Measurements from ENCODE around the gene GRAMD1B.
"Not testable (repeated sequence)": the region's sequence is repeated elsewhere in the genome, so short reads cannot be mapped to it uniquely, and the experiment has no call there.

Gene GRAMD1B

GRCh38 chr11:123448823-123449222 lies 18.8 kb downstream of the GRAMD1B start:
- no peak for DNase-seq

- no peak for DNase-seq
Observed at GRCh38 chr11:123449436-123449835, 19.4 kb downstream of the GRAMD1B start.

GRCh38 chr11:123450623-123451022 lies 20.6 kb downstream of the GRAMD1B start:
- DNase-seq, result peak; percentile 57

GRCh38 chr11:123451183-123451781 lies 21.2 kb downstream of the GRAMD1B start:
- DNase-seq, result no peak

GRCh38 chr11:123452794-123453193 lies 22.7 kb downstream of the GRAMD1B start:
- peak; percentile 16 for DNase-seq

GRCh38 chr11:123454060-123454651 lies 24.1 kb downstream of the GRAMD1B start:
- peak; percentile 21 for DNase-seq

- DNase-seq, result no peak
Observed at GRCh38 chr11:123454796-123455195, 24.7 kb downstream of the GRAMD1B start.

GRCh38 chr11:123456448-123456847 lies 26.4 kb downstream of the GRAMD1B start:
- not testable (repeated sequence) for DNase-seq

- DNase-seq, result no peak
Observed at GRCh38 chr11:123457187-123457770, 27.2 kb downstream of the GRAMD1B start.

- no peak for DNase-seq
Observed at GRCh38 chr11:123458501-123458900, 28.4 kb downstream of the GRAMD1B start.

GRCh38 chr11:123460012-123460700 lies 30.1 kb downstream of the GRAMD1B start:
- DNase-seq, result no peak

GRCh38 chr11:123461164-123461563 lies 31.1 kb downstream of the GRAMD1B start:
- DNase-seq, result no peak

- DNase-seq, result not testable (repeated sequence)
Observed at GRCh38 chr11:123465667-123466066, 35.6 kb downstream of the GRAMD1B start.

- DNase-seq, result not testable (repeated sequence)
Observed at GRCh38 chr11:123466172-123466571, 36.1 kb downstream of the GRAMD1B start.

- DNase-seq, result no peak
Observed at GRCh38 chr11:123469089-123469488, 39.0 kb downstream of the GRAMD1B start.

- no peak for DNase-seq
Observed at GRCh38 chr11:123469586-123469985, 39.5 kb downstream of the GRAMD1B start.

- peak; percentile 38 for DNase-seq
Observed at GRCh38 chr11:123470842-123471241, 40.8 kb downstream of the GRAMD1B start.

GRCh38 chr11:123472236-123472935 lies 42.3 kb downstream of the GRAMD1B start:
- DNase-seq, result no peak

GRCh38 chr11:123473941-123474677 lies 44.0 kb downstream of the GRAMD1B start:
- peak; percentile 95 for DNase-seq

- peak; percentile 70 for DNase-seq
Observed at GRCh38 chr11:123474994-123475393, 44.9 kb downstream of the GRAMD1B start.

- peak; percentile 61 for DNase-seq
Observed at GRCh38 chr11:123475469-123475868, 45.4 kb downstream of the GRAMD1B start.

- DNase-seq, result no peak
Observed at GRCh38 chr11:123477205-123477907, 47.3 kb downstream of the GRAMD1B start.

All from fibroblast of skin of right biceps (primary cell).